Measurements from ENCODE around the gene RB1.

DNA sequence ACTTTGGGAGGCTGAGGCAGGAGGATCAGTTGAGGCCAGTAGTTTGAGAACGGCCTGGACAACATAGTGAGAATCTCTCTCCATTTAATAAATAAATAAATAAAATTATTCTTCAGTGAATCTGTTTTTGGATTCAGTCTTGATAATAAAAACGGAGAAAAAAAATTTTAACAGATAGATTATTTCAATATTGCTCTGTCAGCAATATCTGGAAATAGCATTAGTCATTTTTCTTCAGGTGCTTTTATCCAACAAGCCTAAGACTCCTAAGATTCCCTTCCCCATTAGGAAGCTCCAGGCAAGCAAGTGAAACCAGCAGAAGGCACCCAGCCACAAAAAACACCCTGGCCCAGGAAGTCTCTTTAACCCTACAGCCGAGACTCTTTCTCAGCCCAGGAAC lies 130.6 kb downstream of the RB1 start:
- TF ChIP-seq CTCF (IDR thresholded peaks at IDR 0.05) (no peak), POLR2A (IDR thresholded peaks at IDR 0.05) (no peak)

All from esophagus squamous epithelium (tissue), 4 donors.